T-helper 22 cell (primary cell): ENCODE data around the gene SLX4.

ENCODE experiments used
- DNase-seq: peaks from one replicate; pipeline ENCODE4 v3.0.0-alpha.2; 2020; ENCODE audit warnings: low read depth

Gene SLX4

DNA sequence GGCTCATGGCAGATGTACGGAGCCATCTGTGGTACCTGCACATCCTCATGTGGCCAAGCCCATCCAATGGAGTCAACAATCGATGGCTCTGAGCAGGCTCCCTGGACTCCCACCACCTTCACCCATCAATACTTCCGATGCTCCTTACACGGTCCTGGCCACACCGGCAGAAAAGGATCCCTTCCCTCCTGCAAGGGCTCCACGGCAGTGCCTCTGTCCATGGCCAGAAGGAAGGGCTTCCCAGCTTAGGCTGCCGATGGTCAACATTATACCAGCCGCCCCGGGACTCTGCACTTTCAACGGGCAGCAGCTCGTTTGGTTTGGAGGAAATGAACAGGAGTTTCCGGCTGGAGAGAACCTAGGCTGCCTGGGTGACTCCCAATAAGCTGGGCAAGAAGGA, 13.2 kb downstream of the SLX4 start:
- DNase-seq = no peak

DNA sequence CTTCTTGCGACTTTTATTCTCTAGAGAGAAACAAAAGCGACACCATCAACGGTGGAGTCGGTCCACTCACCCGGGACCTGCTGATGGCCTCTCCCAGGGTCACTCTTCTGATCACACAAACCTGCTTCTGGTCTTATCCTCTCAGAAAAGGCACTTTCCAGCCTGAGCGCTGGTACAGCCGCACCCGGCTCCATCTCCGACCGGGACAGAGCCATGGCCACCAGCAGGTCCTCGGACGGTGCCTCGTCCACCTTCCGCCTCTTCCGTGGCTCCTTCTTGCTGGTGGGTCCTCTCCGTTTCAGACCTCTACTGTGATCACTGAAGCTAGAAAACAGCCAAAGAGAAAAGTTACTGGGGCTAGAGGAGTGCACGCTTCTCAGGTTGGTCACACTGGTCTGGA, 13.7 kb downstream of the SLX4 start:
- no peak for DNase-seq

DNA sequence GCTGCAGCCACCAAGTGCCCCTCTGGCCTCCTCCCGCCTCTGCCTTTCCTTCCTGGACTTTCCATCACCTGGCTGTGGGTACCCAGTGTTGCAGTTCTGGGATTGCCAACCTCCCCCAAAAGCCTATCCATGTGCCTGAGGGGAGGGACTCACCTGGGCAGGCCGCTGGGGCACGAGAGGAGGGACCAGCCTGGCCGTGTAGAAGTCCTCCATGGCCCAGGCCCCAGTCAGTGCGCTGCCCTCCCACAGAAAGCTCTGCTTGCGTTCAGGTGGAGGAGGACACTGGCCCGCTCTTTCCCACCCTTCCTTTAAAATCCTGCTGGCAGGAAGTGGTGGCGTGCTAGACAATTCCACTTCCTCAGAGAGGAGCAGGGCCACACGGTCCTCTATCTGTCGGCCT, 14.2 kb downstream of the SLX4 start:
- DNase-seq = no peak

- DNase-seq = no peak
Observed at GRCh38 chr16:3596101-3596861, 15.1 kb downstream of the SLX4 start.

DNA sequence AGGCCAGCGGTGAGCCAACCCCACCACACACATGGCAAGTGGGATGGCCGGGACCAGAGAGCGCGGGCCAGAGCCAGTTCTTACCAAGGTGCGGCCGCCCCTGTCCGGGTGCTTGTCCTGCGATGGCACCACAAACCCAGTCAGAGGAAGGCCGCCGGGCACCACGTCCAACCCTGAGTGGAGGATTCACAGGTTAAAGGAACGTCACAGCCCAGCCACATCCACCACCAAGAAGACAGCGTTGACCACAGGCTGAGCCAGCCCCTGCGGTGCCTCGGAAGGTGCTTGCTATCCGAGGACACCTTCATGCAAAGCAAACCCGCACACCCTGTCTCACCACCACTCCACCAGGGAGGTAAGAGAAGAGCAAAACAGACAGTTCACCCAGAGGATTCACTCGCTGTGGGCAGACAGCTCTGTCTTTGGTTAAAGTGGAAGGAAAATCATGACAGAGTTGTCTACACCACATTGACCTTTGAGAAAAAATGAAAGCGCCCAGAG, 15.8 kb downstream of the SLX4 start:
- DNase-seq = no peak

DNA sequence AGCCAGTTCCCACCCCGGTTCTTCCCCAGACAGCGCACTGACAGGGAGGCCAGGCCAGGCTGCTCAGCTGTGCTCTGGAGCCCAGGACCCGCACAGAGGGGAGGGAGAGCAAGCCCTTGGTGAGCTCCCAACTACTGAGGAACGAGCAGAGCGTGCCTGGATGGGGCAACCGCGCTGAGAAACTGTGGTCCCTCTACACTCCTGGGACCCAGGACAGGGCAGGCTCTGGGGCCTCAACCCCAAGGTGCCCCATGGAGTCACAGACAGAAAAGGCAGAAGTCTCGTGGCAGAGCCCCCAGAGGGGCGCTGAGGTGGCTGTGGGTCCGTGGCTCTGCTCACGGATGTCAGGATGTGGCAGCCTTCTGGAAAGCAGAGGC, 16.3 kb downstream of the SLX4 start:
- DNase-seq = no peak

DNA sequence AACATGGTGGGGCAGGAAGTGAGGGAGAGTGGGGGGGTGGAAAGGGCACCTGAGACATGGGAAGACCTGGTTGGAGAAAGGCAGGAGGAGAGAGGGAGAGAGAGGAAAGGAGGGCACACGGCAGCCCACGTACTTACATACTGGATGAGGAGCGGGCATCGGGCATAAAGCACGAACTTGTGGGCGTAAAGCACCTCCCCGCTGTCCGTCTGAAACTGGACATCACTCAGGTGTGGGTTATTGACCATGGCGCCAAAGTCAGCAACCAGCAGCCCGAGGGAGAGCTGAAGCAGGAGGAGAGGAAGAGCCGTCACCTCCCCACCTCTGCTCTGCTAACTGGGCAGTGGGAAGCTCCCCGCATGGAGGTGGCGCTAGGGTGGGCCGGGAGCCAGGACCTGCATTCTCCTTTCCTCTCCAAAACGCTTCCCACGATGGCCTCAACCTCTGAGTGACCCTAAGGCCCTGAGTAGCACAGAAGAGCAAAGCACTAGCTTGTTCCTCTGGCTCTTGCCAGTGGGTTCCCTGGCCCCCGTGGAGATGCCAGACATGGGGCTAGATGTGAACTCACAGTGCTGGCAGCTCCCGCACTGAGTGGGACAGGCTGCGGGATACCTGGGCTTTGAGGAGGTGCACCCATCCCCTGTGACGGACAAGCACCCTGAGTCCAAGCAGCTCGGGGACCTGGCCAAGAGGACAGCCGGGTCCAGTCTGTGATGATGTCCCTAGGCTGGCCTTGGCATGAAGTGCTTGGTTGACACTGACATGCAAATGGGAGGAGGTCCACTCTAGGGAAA, 16.9 kb downstream of the SLX4 start:
- DNase-seq = no peak

- DNase-seq = no peak
Observed at GRCh38 chr16:3592559-3592958, 18.8 kb downstream of the SLX4 start.

- no peak for DNase-seq
Observed at GRCh38 chr16:3591991-3592390, 19.4 kb downstream of the SLX4 start.

- no peak for DNase-seq
Observed at GRCh38 chr16:3591436-3591803, 20.0 kb downstream of the SLX4 start.

GRCh38 chr16:3590736-3591435, 20.5 kb downstream of the SLX4 start:
- DNase-seq = no peak

DNA sequence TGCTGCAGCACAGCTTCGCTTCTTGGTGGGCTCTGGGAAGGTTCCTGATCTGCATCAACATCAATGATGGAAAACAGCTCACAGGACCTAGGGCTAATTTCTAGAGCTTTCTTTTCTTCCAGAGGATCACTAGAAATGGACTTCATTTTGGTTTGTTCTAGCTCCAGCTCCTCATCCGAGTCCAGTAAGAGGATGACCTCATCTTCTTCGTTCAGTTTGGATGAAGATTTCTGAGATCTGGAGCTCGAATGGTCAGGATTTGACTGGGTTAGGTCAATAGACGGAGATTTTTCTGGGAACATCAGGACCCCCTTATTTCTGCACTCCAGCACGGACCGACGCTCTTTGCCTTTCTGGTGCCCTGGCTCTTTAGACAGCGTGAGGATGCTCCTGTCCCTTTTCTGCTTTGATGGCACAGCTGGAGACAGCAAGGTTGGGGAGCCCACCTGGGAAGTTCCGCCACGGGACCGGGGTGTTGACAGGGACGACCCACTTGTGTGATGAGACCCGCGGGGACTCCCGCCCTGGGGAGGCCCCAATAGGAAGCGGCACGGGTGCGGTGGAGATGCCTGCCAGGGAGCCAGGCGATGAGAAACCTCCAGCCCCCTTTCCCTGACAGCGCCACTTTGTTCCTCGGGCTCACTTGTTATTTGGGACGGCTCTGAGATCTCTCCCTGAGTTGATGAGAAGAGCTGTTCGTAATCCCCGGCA, 21.3 kb downstream of the SLX4 start:
- no peak for DNase-seq

GRCh38 chr16:3589441-3589921, 21.9 kb downstream of the SLX4 start:
- DNase-seq = no peak

- no peak for DNase-seq
Observed at GRCh38 chr16:3589001-3589400, 22.4 kb downstream of the SLX4 start.

DNA sequence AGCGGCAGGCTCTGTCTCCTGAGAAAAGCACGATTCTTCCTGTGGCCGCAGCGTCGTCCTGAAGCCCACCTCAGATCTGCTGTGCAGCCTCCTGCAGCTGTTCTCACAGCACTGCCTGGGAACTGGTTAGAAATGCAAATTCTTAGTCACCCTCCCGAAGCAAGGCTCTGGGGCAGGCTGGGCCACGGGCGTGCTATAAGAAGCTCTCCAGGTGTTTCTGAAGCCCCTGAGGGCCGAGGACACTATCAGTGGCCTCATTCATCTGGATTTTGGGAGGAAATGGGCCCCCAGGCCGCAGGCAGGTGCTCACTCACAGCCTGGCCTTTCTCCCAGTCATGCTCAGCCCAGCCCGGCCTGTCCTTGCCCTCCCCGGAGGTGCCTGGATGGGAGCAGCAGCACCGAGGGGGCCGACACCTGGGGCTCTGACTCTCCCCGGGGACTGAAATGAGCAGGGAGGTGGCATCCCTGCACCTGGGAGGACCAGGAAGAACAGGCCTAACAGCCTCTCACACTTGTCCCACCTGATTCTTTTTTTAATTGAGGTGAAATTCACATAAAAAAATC, 23.8 kb downstream of the SLX4 start:
- DNase-seq = no peak

GRCh38 chr16:3584412-3584811, 27.0 kb downstream of the SLX4 start:
- no peak for DNase-seq

- DNase-seq = no peak
Observed at GRCh38 chr16:3583303-3584038, 27.9 kb downstream of the SLX4 start.

DNA sequence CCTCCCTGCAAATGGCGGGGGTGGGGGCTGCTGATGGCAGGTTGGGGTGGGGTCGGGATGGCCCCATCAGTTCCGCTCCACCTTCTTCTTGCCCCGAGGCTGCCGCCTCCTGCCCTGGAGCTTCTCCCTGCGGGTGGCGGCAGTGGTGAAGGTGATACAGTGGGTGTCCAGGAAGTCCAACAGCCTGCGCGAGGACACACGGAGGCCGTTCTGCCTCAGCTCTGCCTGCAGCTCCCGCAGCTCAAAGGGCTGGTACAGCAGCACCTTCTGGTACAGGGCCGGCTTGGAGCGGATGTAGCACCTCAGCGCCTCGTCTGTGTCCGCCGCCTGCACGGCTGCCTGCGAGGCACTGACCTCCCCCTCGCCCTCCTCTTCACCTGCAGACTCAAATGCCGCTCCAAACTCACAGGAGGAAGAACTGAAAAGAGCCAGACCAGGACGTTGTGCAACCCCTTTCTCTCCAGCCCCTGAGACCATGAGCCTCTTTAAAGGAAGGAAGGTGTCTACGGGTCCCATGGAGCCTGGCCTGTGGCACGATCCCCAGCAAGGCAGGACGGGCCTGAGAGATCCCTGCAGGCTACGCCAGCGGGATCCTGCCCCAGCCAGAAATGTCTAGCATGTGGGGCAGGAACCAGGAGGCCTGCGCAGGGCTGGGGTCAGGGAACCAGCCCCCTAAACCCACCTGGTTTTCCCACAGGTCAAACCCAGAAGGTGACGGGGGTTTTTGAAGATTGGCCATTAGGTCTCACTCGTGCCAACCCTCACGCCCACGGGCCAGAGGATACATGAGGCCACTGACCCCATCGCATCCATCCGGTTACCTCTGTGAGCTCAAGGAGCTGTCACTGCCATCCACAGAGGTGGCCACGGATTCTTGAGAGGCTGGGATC, 28.9 kb downstream of the SLX4 start:
- no peak for DNase-seq

DNA sequence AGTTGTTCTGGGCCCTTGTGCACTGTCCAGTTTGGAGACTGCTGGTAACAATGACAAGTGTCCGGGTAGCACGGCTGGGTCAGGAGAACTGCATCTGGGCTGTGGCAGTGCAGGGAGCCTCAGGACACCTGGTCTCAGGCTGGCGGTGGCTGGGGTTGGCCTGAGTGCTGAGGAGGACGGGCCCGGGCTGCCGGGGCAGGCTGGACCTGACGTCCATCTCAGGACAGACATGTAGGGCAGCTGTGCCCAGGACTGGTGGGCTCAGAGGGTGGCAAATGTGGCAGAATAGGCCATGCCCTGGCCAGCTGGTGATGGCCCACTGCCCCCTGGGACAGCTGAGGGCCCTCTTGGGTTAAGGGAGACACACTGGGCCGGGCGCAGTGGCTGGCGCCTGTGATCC, 30.0 kb downstream of the SLX4 start:
- DNase-seq = no peak

DNA sequence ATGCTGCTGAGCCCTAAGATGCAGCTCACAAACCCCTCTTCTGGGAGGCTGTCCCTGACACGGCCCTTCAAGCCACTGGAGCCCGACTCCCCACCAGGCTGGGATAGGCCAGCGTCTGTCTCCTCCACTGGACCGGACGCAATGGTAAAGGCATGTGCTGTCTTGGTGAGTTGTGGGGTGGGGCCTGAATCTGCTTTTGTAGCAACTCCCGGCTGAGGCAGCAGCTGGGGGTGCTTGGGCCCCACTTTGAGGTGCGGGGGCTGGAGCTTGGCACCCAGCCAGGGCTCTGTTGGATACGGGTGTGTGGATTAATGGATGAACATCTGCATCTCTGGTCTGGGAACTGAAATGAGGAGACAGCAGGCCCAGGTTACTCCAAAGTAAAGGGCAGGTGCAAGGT, 30.7 kb downstream of the SLX4 start:
- no peak for DNase-seq
